GM12891 (cell line): Measurements from ENCODE around the gene APCDD1.

Experiments
- DNase-seq: peaks from one replicate; pipeline ENCODE4 v3.0.0; 2011; ENCODE audit warnings: low spot score; ENCODE audit not compliant: insufficient read length
- FAIRE-seq: peaks from 2 replicates; lab custom pipeline; 2011; peaks lifted over from hg19 to GRCh38; lab: Jason Lieb, UNC
- PAX5 ChIP-seq: IDR thresholded peaks from 2 replicates; pipeline ENCODE4 v1.6.1; 2011; ENCODE audit warnings: low read length, moderate library complexity, mild to moderate bottlenecking; ENCODE audit not compliant: insufficient read depth, severe bottlenecking
- POLR2A ChIP-seq: IDR thresholded peaks from 2 replicates; pipeline ENCODE4 v1.6.1; 2011; ENCODE audit warnings: low read depth, low read length, control low read depth
- POLR2AphosphoS5 ChIP-seq: IDR thresholded peaks from 2 replicates; pipeline ENCODE4 v1.6.1; 2011; ENCODE audit warnings: low read depth, low read length, control low read depth
- POU2F2 ChIP-seq: IDR thresholded peaks from 2 replicates; pipeline ENCODE4 v1.6.1; 2011; ENCODE audit warnings: low read depth, mild to moderate bottlenecking, control low read depth, low read length, moderate library complexity
- SPI1 ChIP-seq: IDR thresholded peaks from 2 replicates; pipeline ENCODE4 v1.6.1; 2011; ENCODE audit warnings: low read depth, low read length, control low read depth
- TAF1 ChIP-seq: IDR thresholded peaks from 2 replicates; pipeline ENCODE4 v1.6.1; 2011; ENCODE audit warnings: low read depth, low read length, control low read depth

Gene APCDD1

GRCh38 chr18:10473132-10473531 lies 18.7 kb downstream of the APCDD1 start:
- TF ChIP-seq TAF1 (no peak), POU2F2 (no peak), POLR2AphosphoS5 (no peak), PAX5 (no peak), POLR2A (no peak), SPI1 (no peak)
- FAIRE-seq = no peak
- DNase-seq = no peak

GRCh38 chr18:10474309-10474708 lies 19.9 kb downstream of the APCDD1 start:
- TF ChIP-seq TAF1 (no peak), POU2F2 (no peak), POLR2A (no peak), SPI1 (no peak), POLR2AphosphoS5 (no peak), PAX5 (no peak)
- DNase-seq (no peak), FAIRE-seq (no peak)

GRCh38 chr18:10475276-10475653 lies 20.8 kb downstream of the APCDD1 start:
- FAIRE-seq (no peak), DNase-seq (no peak)
- TF ChIP-seq PAX5 = no peak
- no peak for TF ChIP-seq TAF1
- no peak for TF ChIP-seq POU2F2
- no peak for TF ChIP-seq POLR2A
- TF ChIP-seq POLR2AphosphoS5 = no peak
- no peak for TF ChIP-seq SPI1

- DNase-seq = no peak
- TF ChIP-seq POU2F2 = no peak
- TF ChIP-seq PAX5 = no peak
- no peak for TF ChIP-seq POLR2AphosphoS5
- TF ChIP-seq SPI1 = no peak
- no peak for TF ChIP-seq POLR2A
- TF ChIP-seq TAF1 = no peak
- no peak for FAIRE-seq
Observed at GRCh38 chr18:10475654-10476291, 21.3 kb downstream of the APCDD1 start.

- FAIRE-seq (no peak), DNase-seq (no peak)
Observed at GRCh38 chr18:10476338-10476791, 21.9 kb downstream of the APCDD1 start.

GRCh38 chr18:10477121-10477862 lies 22.9 kb downstream of the APCDD1 start:
- DNase-seq (no peak), FAIRE-seq (no peak)
- TF ChIP-seq POLR2A (no peak), TAF1 (no peak)

More at GRCh38 chr18:10476338-10476791, 21.9 kb downstream of the APCDD1 start:
- TF ChIP-seq POLR2A (no peak), SPI1 (no peak)

- DNase-seq (no peak), FAIRE-seq (no peak)
- no peak for TF ChIP-seq POU2F2
- no peak for TF ChIP-seq SPI1
Observed at GRCh38 chr18:10477863-10478260, 23.4 kb downstream of the APCDD1 start.

GRCh38 chr18:10481831-10482230 lies 27.4 kb downstream of the APCDD1 start:
- no peak for FAIRE-seq
- DNase-seq = no peak
- no peak for TF ChIP-seq POLR2A
- TF ChIP-seq POU2F2 = no peak

GRCh38 chr18:10482363-10482984 lies 28.0 kb downstream of the APCDD1 start:
- DNase-seq = no peak
- FAIRE-seq = peak; percentile 55
- TF ChIP-seq TAF1 = no peak
- TF ChIP-seq POU2F2 = no peak
- no peak for TF ChIP-seq POLR2AphosphoS5
- TF ChIP-seq SPI1 = no peak
- no peak for TF ChIP-seq POLR2A
- no peak for TF ChIP-seq PAX5

GRCh38 chr18:10482985-10483949 lies 28.8 kb downstream of the APCDD1 start:
- FAIRE-seq (peak; percentile 70), DNase-seq (no peak)
- 0 out of 2 replicates have a peak, but pooled peaks have one; percentile 47 for TF ChIP-seq TAF1
- TF ChIP-seq PAX5 = no peak
- TF ChIP-seq POU2F2 = peak; percentile 32; the same call in 1 of the 2 replicates
- TF ChIP-seq POLR2A = no peak
- peak; percentile 75 for TF ChIP-seq SPI1
- TF ChIP-seq POLR2AphosphoS5 = no peak
